NT2/D1 (cell line): ENCODE measurements around the gene SLC35E4.

Experiments
- SUZ12 ChIP-seq: IDR thresholded peaks from 2 replicates; pipeline ENCODE4 v1.6.1; 2011; ENCODE audit not compliant: insufficient read length, insufficient read depth; ENCODE audit errors: extremely low read depth
- YY1 ChIP-seq: IDR thresholded peaks from 2 replicates; pipeline ENCODE4 v1.6.1; 2011; ENCODE audit not compliant: insufficient read length, insufficient read depth
- ZNF274 ChIP-seq: IDR thresholded peaks from 2 replicates; pipeline ENCODE4 v1.6.1; 2011; ENCODE audit warnings: mild to moderate bottlenecking, low read depth, low read length

GRCh38 chr22:30675436-30675835 is 39.9 kb downstream of the SLC35E4 start:
- TF ChIP-seq YY1 (no peak), SUZ12 (no peak), ZNF274 (no peak)
